ENCODE results near the gene CCDC107. TPM values are rescaled to one million over a fixed set of nuclear protein-coding genes. Genes with fewer than 3 reads are reported as not detected.
A peak's percentile ranks its signal among the peaks of the same experiment; 100 is the strongest.
"Not testable (repeated sequence)": the region's sequence is repeated elsewhere in the genome, so short reads cannot be mapped to it uniquely, and the experiment has no call there.

CCDC107 gene
- total RNA-seq (10 to 100 TPM; 27.7 to 35.2 TPM), total RNA-seq (30.4 to 35.5 reads per million in 2 donors)

GRCh38 chr9:35658137-35658967, at the start of gene CCDC107:
Gene CCDC107, plus strand, starts transcription at chr9:35658292. Its CDS starts 88 bp downstream, at chr9:35658380.
- peak; percentile 68 for ATAC-seq
- H3K4me3 Mint-ChIP-seq: peak within 1 kb of the TSS; percentile 84
- DNase-seq: peak; percentile 77 to 86 (median 81)
- peaks cover 64% of the 10 kb centered on the region for H3K4me1 Mint-ChIP-seq
- no peaks in the 10 kb centered on the region for H3K27me3 Mint-ChIP-seq
- no peaks in the 10 kb centered on the region for H3K9me3 ChIP-seq (ENCODE audit: control insufficient read depth, low read length, poor library complexity, severe bottlenecking)
- peak within 1 kb of the TSS; percentile 98 for H3K27ac Mint-ChIP-seq
- no peaks in the 10 kb centered on the region for H3K36me3 Mint-ChIP-seq (ENCODE audit: low read depth)

DNA sequence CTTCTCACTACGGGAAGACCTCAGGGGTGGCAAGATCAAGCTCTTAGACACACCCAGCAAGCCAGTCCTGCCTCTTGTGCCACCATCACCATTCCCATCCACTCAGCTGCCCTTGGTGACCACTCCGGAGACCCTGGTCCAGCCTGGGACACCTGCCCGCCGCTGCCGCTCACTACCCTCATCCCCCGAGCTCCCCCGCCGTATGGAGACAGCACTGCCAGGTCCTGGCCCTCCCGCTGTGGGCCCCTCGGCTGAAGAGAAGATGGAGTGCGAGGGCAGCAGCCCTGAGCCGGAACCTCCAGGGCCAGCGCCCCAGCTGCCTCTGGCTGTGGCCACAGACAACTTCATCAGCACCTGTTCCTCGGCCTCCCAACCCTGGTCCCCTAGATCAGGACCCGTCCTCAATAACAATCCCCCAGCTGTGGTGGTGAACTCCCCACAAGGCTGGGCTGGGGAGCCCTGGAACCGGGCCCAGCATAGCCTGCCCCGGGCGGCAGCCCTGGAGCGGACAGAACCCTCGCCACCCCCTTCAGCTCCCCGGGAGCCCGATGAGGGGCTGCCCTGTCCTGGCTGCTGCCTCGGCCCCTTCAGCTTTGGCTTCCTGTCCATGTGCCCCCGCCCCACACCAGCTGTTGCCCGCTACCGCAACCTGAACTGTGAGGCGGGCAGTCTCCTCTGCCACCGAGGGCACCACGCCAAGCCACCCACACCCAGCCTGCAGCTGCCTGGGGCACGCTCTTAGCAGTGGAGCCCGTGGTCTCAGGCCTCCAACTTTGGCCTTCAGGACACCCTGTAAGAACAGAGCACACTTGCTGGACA, 48.9 kb upstream of the CCDC107 start:
- Mint-ChIP-seq H3K36me3 (ENCODE audit: low read depth) (peaks cover 5% of the 10 kb centered on the region), H3K27me3 (no peaks in the 10 kb centered on the region), H3K4me3 (no peak overlapping the region), H3K27ac (no peak overlapping the region), H3K4me1 (peaks cover 37% of the 10 kb centered on the region)
- H3K9me3 ChIP-seq (ENCODE audit: control insufficient read depth, low read length, poor library complexity, severe bottlenecking): no peaks in the 10 kb centered on the region
- ATAC-seq (no peak), DNase-seq (no peak)

- no peaks in the 10 kb centered on the region for H3K9me3 ChIP-seq (ENCODE audit: control insufficient read depth, low read length, poor library complexity, severe bottlenecking)
- Mint-ChIP-seq H3K4me1 (peaks cover 37% of the 10 kb centered on the region), H3K36me3 (ENCODE audit: low read depth) (peaks cover 4% of the 10 kb centered on the region), H3K27me3 (no peaks in the 10 kb centered on the region), H3K27ac (no peak overlapping the region), H3K4me3 (no peak overlapping the region)
- DNase-seq (no peak), ATAC-seq (no peak)
Observed at GRCh38 chr9:35609820-35610163, 48.3 kb upstream of the CCDC107 start.

- Mint-ChIP-seq H3K36me3 (ENCODE audit: low read depth) (peaks cover 4% of the 10 kb centered on the region), H3K27me3 (no peaks in the 10 kb centered on the region), H3K27ac (peak overlapping the region; percentile 29), H3K4me1 (peaks cover 42% of the 10 kb centered on the region), H3K4me3 (no peak overlapping the region)
- ATAC-seq: peak; percentile 94
- peak in 2 of 3 donors; percentile 32 to 34 for DNase-seq
- no peaks in the 10 kb centered on the region for H3K9me3 ChIP-seq (ENCODE audit: control insufficient read depth, low read length, poor library complexity, severe bottlenecking)
Observed at GRCh38 chr9:35611230-35611797, 46.8 kb upstream of the CCDC107 start.

GRCh38 chr9:35612066-35612465, 46.0 kb upstream of the CCDC107 start:
- not testable (repeated sequence) for ATAC-seq; H3K36me3 Mint-ChIP-seq (ENCODE audit: low read depth); H3K4me3 Mint-ChIP-seq; H3K27ac Mint-ChIP-seq; DNase-seq; H3K9me3 ChIP-seq (ENCODE audit: control insufficient read depth, low read length, poor library complexity, severe bottlenecking); H3K27me3 Mint-ChIP-seq
- peaks cover 43% of the 10 kb centered on the region for H3K4me1 Mint-ChIP-seq

- H3K27ac Mint-ChIP-seq: no peak overlapping the region
Observed at GRCh38 chr9:35612843-35613242, 45.2 kb upstream of the CCDC107 start.

DNA sequence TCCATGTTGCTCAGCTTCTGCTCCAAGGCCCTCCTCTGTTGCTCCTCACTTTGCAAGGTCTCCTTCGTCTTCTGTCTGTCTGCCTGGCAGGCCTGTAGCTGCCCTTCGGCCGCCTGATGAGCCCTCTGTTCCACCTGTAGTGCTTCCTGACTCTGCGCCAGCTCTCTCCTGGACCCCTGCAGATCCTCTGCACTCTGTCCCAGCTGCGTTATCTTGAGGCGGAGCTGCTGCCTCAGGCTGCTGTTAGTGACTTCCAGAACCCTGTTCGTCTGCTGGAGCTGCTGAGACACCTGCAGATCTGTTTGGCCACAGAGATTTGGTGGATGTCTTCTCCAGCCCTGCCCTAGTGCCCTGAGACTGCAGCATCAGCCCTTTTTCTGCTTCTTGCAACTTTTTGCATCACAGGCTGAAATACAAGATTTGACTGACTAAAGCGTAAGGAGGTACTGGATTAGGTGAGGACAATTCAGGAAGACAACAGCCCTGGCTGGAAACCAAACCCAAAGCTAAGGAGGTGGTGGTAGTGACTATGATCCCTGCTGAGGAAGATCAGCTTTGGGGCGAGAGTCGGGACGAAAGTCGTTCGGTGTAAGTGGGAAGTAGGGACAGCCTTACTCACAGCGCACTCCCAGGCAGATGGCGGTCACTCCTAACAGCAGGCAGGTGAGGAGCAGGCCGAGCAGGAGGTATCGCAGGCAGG, 42.0 kb upstream of the CCDC107 start:
- Mint-ChIP-seq H3K27ac (peak overlapping the region; percentile 94), H3K4me3 (peak overlapping the region; percentile 92), H3K4me1 (peaks cover 57% of the 10 kb centered on the region), H3K36me3 (ENCODE audit: low read depth) (peaks cover 2% of the 10 kb centered on the region), H3K27me3 (no peaks in the 10 kb centered on the region)
- ATAC-seq (no peak), DNase-seq (no peak)
- H3K9me3 ChIP-seq (ENCODE audit: control insufficient read depth, low read length, poor library complexity, severe bottlenecking): no peaks in the 10 kb centered on the region

More at GRCh38 chr9:35612843-35613242, 45.2 kb upstream of the CCDC107 start:
- no peak for DNase-seq
- peaks cover 43% of the 10 kb centered on the region for H3K4me1 Mint-ChIP-seq
- H3K27me3 Mint-ChIP-seq: no peaks in the 10 kb centered on the region
- no peak for ATAC-seq
- H3K9me3 ChIP-seq (ENCODE audit: control insufficient read depth, low read length, poor library complexity, severe bottlenecking): no peaks in the 10 kb centered on the region
- H3K36me3 Mint-ChIP-seq (ENCODE audit: low read depth): peaks cover 2% of the 10 kb centered on the region
- no peak overlapping the region for H3K4me3 Mint-ChIP-seq

DNA sequence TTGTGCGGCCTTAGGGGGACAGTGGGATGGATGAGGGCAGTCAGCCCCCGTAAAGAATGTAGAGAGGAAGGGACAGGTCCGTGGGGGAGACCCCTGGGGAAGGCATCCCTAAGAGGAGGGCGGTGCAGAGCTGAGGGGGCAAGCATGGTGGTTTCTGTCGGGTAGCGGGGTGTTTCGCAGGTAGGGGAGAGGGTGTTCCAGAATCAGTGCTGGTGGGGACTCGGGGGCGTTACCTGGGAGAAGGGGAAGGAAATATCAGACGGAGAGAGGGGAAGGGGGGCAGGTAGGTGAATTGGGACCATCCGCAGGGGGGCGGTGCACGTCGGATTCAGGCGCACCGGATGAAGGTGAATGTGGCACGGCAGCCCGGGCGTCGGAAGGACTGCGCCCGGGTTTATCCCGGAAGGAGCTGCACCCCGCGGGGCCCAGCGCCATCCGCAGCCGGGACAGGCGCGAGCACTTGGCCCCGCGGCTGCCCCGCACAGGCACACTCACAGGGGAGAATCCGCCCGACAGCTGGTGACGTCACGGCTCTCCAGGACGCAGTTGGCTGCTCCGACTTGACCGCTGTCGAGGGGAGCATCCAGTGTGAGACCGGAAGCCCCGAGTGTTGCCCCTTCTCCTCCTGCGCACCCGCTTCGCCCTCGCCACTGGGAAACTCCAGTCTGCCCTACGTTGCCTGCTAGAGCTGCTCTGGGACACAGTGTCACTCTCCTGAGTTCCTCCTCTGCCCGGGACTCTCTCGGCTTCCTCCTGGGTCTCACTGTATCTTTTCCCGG, 41.2 kb upstream of the CCDC107 start:
- ATAC-seq: peak; percentile 76
- Mint-ChIP-seq H3K36me3 (ENCODE audit: low read depth) (peaks cover 2% of the 10 kb centered on the region), H3K27me3 (no peaks in the 10 kb centered on the region), H3K4me3 (peak overlapping the region; percentile 92), H3K27ac (peak overlapping the region; percentile 94), H3K4me1 (peaks cover 52% of the 10 kb centered on the region)
- no peaks in the 10 kb centered on the region for H3K9me3 ChIP-seq (ENCODE audit: control insufficient read depth, low read length, poor library complexity, severe bottlenecking)
- DNase-seq: peak; percentile 36 to 53 (median 52)

- ATAC-seq: no peak
- Mint-ChIP-seq H3K27me3 (no peaks in the 10 kb centered on the region), H3K4me3 (peak overlapping the region; percentile 92), H3K36me3 (ENCODE audit: low read depth) (peaks cover 2% of the 10 kb centered on the region), H3K27ac (peak overlapping the region; percentile 94), H3K4me1 (peaks cover 52% of the 10 kb centered on the region)
- H3K9me3 ChIP-seq (ENCODE audit: control insufficient read depth, low read length, poor library complexity, severe bottlenecking): no peaks in the 10 kb centered on the region
- no peak for DNase-seq
Observed at GRCh38 chr9:35617548-35617947, 40.5 kb upstream of the CCDC107 start.

- peak within 1 kb of the TSS; percentile 94 for H3K27ac Mint-ChIP-seq
- H3K4me3 Mint-ChIP-seq: peak within 1 kb of the TSS; percentile 92
- H3K36me3 Mint-ChIP-seq (ENCODE audit: low read depth): peaks cover 1% of the 10 kb centered on the region
- peaks cover 45% of the 10 kb centered on the region for H3K4me1 Mint-ChIP-seq
- ATAC-seq (peak; percentile 22), DNase-seq (no peak)
- no peaks in the 10 kb centered on the region for H3K9me3 ChIP-seq (ENCODE audit: control insufficient read depth, low read length, poor library complexity, severe bottlenecking)
- no peaks in the 10 kb centered on the region for H3K27me3 Mint-ChIP-seq
Observed at GRCh38 chr9:35618325-35618727, 39.8 kb upstream of the CCDC107 start, which contains the start of gene CD72. Gene CD72, minus strand, starts transcription at chr9:35618413. Its CDS starts 110 bp downstream, at chr9:35618303.

GRCh38 chr9:35618854-35619799, 39.0 kb upstream of the CCDC107 start:
- Mint-ChIP-seq H3K4me1 (peaks cover 42% of the 10 kb centered on the region), H3K27me3 (no peaks in the 10 kb centered on the region), H3K27ac (no peak overlapping the region), H3K36me3 (ENCODE audit: low read depth) (no peaks in the 10 kb centered on the region), H3K4me3 (peak overlapping the region; percentile 53)
- ATAC-seq (peak; percentile 51), DNase-seq (no peak)
- H3K9me3 ChIP-seq (ENCODE audit: control insufficient read depth, low read length, poor library complexity, severe bottlenecking): no peaks in the 10 kb centered on the region

Data from T-helper 17 cell (primary cell).